Stimulated activated CD8-positive, alpha-beta memory T cell treated with anti-CD3 and anti-CD28 coated beads, Interleukin-7, amount 100 ng/mL, for 1 hour (primary cell): ENCODE results near the gene MARCOL.

ENCODE experiments used
- DNase-seq, 2 donors: peaks; one replicate each; pipeline ENCODE4 v3.0.0-alpha.2; 2020; ENCODE audit warnings: low read depth in 2 of 2

Gene MARCOL, protein sequence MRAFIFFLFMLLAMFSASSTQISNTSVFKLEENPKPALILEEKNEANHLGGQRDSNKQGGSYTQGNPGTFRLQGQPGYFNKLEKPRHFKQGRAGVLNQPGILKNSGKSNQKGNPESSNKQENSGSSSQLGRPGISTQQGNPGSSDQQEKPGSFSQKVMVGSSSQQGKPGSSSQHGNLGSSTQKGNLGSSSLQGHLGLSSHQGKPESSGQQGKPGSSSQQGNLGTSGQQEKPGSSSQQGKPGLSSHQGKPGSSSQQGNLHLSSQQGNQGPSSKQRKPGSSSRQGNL

DNA sequence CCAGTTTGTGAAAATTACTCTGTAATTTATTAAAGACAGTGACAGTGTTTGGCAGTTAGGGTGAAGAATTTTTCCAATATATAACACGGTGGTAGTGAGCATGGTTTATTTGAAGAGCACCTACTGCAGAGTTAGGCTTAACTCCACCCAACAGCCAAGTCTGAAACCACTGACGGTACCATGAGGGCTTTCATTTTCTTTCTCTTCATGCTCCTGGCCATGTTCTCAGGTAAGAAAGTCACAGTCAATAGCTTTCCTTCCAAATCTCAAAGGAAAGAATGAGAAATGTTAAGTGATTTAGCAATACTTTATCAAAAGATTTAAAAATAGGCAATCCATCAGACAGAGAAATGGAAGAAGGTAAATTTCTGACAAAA is at the start of gene MARCOL:
TSS of gene MARCOL (plus strand) at position 108 of the 377 bp plus-strand sequence. CDS start at position 181, 73 bp downstream.
- DNase-seq: no peak

DNA sequence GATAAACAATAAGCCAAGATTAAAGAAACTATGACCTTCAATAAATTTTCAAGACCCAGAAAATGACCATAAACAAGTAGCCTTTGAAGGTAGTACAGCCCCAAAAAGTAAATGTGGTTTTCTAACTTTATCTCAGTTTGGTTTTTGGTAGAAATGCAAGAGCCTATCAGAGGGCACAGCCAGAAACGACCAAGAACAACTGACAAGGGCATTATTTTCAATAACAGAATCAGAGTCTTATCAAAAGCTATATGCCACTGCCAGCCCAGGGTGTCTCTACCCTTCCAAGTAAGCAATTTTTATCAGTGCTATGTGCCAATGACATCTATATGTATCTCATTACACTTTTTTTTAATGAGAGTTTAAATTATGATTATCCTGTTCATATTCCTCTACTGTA is 47.3 kb upstream of the MARCOL start:
- DNase-seq: no peak

DNA sequence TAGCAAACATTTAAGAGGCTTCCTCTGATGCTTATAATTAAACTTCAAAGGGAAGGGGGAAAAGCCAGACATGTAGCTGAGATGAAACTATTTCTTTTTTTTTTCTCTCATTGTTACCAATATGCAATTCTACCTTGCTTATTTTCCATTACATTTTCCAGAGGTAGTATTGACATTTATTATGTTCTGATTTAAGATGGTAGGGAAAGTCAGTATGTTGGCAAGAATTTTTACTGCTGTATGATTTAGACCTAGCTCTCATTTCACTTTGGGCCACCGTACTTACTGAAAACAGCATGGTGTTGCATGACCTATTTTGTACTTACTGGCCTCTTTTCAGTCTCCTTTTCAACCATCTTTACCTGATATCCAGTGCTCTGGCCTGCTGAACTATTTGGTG is 45.1 kb upstream of the MARCOL start:
- DNase-seq: no peak

GRCh38 chr5:148201151-148201550 is 37.2 kb upstream of the MARCOL start:
- DNase-seq: no peak

GRCh38 chr5:148202531-148203203 is 35.7 kb upstream of the MARCOL start, which contains the start of gene SPINK6:
SPINK6 (plus strand) TSS chr5:148203042; CDS start chr5:148203097, 55 bp downstream.
- no peak for DNase-seq

GRCh38 chr5:148205044-148205806 is 33.1 kb upstream of the MARCOL start:
- no peak for DNase-seq

GRCh38 chr5:148205865-148206264 is 32.5 kb upstream of the MARCOL start:
- no peak for DNase-seq

DNA sequence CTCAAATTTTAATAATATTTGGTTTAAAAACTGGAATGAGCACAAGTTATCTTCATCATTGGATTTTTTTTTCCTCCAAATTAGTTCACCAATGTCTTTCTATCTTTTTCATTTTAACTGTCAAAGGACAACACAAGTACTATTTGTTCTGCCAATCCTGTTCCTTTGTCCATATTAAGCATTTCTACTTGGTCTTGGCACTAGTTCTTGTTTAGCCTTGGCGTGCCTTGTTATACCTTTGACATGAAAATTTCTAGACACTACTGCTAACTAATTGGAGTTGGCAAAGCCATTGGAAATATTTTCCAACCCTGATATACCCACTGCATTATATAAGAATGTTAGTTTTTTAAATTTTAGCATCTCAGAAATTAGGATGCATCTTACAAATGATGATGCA is 31.7 kb upstream of the MARCOL start:
- DNase-seq: no peak

DNA sequence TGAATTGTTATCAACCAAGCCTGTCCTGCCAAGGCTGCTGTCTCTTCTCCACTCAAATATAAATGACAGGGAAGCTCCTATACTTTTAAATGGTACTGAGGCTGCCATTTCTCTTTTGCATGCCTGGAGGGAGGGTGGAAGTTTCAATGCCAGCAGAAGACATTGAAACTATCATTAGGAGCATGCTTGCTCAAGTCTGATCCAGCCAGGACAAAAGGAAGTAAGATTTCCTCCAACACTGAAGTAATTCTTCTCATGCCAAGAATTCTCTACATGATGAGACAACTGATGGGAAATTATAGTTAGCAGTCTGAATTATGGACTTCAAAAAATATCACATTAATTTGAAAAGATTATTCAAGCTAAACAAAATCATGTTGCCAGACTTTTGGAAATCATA is 30.1 kb upstream of the MARCOL start:
- no peak for DNase-seq

GRCh38 chr5:148209151-148209770 is 29.1 kb upstream of the MARCOL start:
- no peak for DNase-seq

GRCh38 chr5:148214665-148215185 is 23.6 kb upstream of the MARCOL start:
- DNase-seq: no peak

GRCh38 chr5:148221508-148221907 is 16.8 kb upstream of the MARCOL start:
- no peak for DNase-seq

GRCh38 chr5:148224117-148224742 is 14.1 kb upstream of the MARCOL start:
- DNase-seq: no peak

GRCh38 chr5:148228392-148228984 is 9.8 kb upstream of the MARCOL start:
- no peak for DNase-seq

DNA sequence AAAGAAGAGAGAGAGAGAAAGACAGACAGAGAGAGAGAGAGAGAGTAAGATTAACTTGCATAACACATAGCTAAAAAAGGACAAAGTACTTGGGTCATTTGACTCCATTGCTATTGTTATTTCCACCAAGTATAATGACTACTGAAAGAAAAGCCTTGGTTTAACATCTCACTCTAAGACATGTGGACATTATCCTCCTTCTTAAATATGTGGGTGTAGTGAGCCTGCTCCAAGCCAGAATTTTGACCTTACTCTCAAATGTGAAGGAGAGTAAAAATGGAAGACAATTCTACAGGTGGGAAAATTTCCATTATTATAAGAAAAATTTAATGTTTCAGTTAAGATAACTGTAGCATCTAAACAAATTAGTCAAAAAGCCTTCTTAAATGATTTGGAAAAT is 8.5 kb upstream of the MARCOL start:
- DNase-seq: no peak

GRCh38 chr5:148230240-148230639 is 8.1 kb upstream of the MARCOL start:
- DNase-seq: no peak

GRCh38 chr5:148237785-148238417 is 424 bp upstream of the MARCOL start:
- DNase-seq: no peak

GRCh38 chr5:148248894-148249293 is 10.6 kb downstream of the MARCOL start:
- no peak for DNase-seq

DNA sequence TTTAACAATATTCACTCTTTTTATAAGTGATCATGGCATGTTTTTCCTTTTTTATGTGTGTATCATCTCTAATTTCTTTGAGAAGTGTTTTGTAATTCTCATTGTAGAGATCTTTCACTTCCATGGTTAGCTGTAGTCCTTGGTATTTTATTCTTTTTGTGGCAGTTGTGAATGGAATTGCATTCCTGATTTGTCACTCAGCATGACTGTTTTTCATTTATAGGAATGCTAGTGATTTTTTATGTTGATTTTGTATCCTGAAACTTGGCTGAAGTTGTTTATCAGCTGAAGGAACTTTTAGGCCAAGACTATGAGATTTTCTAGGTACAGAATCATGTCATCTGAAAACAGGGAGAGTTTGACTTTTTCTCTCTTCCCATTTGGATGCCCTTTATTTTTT is 17.1 kb downstream of the MARCOL start:
- DNase-seq: no peak

DNA sequence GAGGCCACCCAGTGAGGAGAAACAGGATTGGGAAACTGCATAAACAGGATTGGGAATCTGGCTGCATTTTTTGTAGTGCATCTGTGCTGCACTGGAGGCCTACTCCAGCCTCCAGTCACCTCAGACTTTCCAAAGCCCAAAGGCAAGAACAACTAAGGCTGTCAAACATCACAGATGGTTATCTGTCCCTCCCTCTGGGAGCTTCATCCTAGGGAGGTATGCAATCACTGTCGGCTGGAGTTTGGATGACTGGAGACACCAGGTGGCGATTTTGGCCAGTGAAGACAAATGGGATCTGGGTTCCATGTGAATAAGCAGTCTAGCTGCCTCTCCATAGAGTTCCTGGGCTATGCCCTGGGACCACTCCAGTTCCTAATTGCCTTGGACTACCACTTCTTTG is 21.0 kb downstream of the MARCOL start:
- no peak for DNase-seq

DNA sequence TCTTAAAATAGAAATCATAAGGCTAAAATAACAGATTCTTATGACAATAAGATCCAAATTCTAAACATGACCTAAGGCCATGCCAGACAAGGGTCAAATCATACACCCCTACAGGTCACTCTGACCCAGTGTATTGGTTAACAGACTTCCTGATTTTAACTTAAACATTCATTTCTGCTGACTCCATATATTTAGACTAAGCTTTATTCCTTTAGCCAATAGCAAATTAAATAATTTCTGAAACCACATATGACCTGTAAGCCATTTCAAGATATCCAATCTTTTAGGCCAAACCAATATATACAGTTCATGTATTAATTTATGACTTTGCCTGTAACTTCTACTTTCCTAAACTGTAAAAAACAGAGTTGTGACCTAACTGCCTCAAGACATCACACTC is 22.9 kb downstream of the MARCOL start:
- no peak for DNase-seq
